ENCODE data around the gene FGF14. TPM values are rescaled to one million over a fixed set of nuclear protein-coding genes. Genes with fewer than 3 reads are reported as not detected.

Gene FGF14
- total and polyA plus RNA-seq, 9 donors, result 0.06 to 4.8 (median 0.60) TPM; not detected in 2

DNA sequence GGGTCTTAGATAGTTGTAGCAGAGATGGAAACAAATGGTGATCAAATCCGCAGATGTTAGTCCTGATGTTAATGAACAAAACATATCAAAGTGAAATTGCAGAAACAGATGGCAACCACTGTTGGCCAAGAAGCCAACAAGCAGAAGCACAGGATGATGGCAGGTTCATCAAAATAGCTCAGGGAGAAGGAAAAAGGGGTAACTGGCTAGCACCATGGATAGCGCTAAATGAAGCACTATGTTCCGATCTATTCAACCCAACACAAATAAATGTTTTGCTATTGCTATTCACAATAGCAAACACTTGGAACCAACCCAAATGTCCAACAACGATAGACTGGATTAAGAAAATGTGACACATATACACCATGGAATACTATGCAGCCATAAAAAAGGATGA, 413.7 kb downstream of the FGF14 start:
- 64 to 66% (median 65%) methylated on average over 4 of the region's 4 CpGs for WGBS, 3 donors
- intact Hi-C loops (cut with DNase I), result no loop called here
- H3K27ac ChIP-seq, result no peak overlapping the region
- no peaks in the 10 kb centered on the region for H3K4me1 ChIP-seq (ENCODE audit: insufficient read depth)
- TF ChIP-seq POLR2A (IDR thresholded peaks at IDR 0.05) (no peak), EP300 (IDR thresholded peaks at IDR 0.05) (no peak)
- TF ChIP-seq, protein P1, sequence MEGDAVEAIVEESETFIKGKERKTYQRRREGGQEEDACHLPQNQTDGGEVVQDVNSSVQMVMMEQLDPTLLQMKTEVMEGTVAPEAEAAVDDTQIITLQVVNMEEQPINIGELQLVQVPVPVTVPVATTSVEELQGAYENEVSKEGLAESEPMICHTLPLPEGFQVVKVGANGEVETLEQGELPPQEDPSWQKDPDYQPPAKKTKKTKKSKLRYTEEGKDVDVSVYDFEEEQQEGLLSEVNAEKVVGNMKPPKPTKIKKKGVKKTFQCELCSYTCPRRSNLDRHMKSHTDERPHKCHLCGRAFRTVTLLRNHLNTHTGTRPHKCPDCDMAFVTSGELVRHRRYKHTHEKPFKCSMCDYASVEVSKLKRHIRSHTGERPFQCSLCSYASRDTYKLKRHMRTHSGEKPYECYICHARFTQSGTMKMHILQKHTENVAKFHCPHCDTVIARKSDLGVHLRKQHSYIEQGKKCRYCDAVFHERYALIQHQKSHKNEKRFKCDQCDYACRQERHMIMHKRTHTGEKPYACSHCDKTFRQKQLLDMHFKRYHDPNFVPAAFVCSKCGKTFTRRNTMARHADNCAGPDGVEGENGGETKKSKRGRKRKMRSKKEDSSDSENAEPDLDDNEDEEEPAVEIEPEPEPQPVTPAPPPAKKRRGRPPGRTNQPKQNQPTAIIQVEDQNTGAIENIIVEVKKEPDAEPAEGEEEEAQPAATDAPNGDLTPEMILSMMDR (IDR thresholded peaks at IDR 0.05), result no peak
- no peaks in the 10 kb centered on the region for H3K9me3 ChIP-seq
- DNase-seq, result no peak
- no peak overlapping the region for H3K4me3 ChIP-seq
- no peaks in the 10 kb centered on the region for H3K27me3 ChIP-seq
- H3K36me3 ChIP-seq, result no peaks in the 10 kb centered on the region

DNA sequence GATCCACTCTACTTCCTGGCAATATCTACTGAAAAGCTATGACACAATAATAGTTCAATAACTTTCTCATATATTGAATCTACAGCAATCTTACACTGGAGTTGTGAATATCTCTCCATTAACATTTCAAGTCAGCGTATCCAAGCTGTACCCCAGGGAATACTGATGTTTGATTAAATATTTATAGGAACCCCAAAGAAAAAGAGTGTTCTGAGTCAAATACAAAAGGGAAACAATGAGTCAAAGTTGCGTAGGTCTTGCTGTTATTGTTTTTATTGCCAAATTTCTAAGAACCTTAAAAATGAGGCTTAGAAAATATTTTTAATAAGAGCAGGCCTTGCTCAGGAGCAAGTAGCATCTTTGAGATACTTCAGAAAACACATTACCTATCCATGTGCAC, 415.5 kb downstream of the FGF14 start:
- Histone ChIP-seq H3K27ac (no peak overlapping the region), H3K36me3 (no peaks in the 10 kb centered on the region), H3K9me3 (no peaks in the 10 kb centered on the region), H3K4me1 (ENCODE audit: insufficient read depth) (no peaks in the 10 kb centered on the region), H3K27me3 (no peaks in the 10 kb centered on the region), H3K4me3 (no peak overlapping the region)
- intact Hi-C loops (cut with DNase I), result no loop called here
- DNase-seq, result no peak
- whole genome bisulfite sequencing, 3 donors, result 61 to 71% (median 67%) methylated on average over 2 of the region's 2 CpGs
- TF ChIP-seq, protein P1 (IDR thresholded peaks at IDR 0.05), result no peak
- TF ChIP-seq EP300 (IDR thresholded peaks at IDR 0.05) (no peak), POLR2A (IDR thresholded peaks at IDR 0.05) (no peak)

DNA sequence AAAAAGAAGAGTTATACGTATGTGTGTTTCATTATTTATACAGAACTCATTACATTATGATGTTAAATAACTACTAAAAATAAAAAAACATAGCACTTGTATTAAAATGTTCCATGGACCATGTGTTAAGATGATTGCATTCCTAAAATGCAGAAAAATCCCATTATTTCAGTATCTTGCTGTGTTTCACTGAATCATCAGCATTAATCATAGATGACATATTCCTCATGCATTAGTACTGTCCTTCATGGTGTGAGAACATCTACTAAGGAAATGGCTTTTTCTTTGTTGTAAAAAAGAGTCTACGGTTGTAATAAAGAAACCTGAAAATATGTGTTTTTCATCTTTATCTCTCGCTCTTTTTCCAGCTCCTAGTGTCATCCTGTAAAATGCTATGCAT, 416.5 kb downstream of the FGF14 start:
- WGBS, 3 donors, result 66 to 79% (median 67%) methylated on average over 3 of the region's 3 CpGs
- DNase-seq, result no peak
- intact Hi-C loops (cut with DNase I), result no loop called here
- Histone ChIP-seq H3K27me3 (no peaks in the 10 kb centered on the region), H3K27ac (no peak overlapping the region), H3K36me3 (no peaks in the 10 kb centered on the region), H3K4me3 (no peak overlapping the region), H3K9me3 (no peaks in the 10 kb centered on the region), H3K4me1 (ENCODE audit: insufficient read depth) (no peaks in the 10 kb centered on the region)
- TF ChIP-seq POLR2A (IDR thresholded peaks at IDR 0.05) (no peak), EP300 (IDR thresholded peaks at IDR 0.05) (no peak)
- TF ChIP-seq, protein P1 (IDR thresholded peaks at IDR 0.05), result no peak

DNA sequence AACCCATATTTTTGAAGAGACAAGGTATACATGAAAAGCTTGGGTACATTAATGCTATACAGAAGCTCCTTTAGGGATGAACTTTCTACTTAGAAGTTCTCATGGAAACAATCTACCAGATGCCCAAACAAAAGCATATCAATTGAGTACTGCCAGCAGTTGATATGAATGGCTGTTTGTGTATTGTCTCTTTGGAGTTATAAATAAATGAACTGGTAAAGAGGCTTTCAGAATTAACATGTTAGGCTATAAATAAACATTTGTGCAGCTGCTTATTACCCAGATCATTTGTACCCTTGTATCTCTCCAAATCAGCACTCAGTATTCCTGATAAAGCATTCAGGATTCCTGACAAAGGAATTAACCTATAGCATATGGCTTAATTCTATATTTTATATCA, 418.9 kb downstream of the FGF14 start:
- intact Hi-C loops (cut with DNase I), result no loop called here
- DNase-seq, result no peak
- Histone ChIP-seq H3K9me3 (no peaks in the 10 kb centered on the region), H3K27ac (no peak overlapping the region), H3K4me1 (ENCODE audit: insufficient read depth) (no peaks in the 10 kb centered on the region), H3K27me3 (no peaks in the 10 kb centered on the region), H3K4me3 (no peak overlapping the region), H3K36me3 (no peaks in the 10 kb centered on the region)
- TF ChIP-seq POLR2A (IDR thresholded peaks at IDR 0.05), result no peak
- no peak for TF ChIP-seq EP300 (IDR thresholded peaks at IDR 0.05)
- TF ChIP-seq, protein P1 (IDR thresholded peaks at IDR 0.05), result no peak

DNA sequence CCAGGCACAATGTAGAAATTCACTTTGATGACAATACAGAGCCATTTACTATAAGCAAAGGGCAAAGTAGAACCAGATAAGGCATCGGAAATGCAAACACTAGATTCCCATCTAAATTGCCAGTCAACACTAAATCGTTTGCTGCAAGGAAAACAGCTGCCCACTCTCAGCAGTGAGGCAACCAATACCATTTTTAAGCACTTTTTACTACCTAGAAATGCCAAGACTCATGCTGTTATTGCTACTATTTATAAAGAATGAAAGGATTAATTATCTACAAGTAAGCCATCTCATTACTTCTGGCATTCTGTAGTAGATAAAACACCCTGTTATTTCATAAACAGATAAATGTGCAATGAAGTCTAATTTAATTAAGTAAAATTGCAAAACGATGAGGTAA, 422.0 kb downstream of the FGF14 start:
- Histone ChIP-seq H3K27me3 (no peaks in the 10 kb centered on the region), H3K27ac (no peak overlapping the region), H3K36me3 (no peaks in the 10 kb centered on the region), H3K4me1 (ENCODE audit: insufficient read depth) (no peaks in the 10 kb centered on the region), H3K4me3 (no peak overlapping the region), H3K9me3 (no peaks in the 10 kb centered on the region)
- no peak for TF ChIP-seq POLR2A (IDR thresholded peaks at IDR 0.05)
- intact Hi-C loops (cut with DNase I), result no loop called here
- 22 to 28% (median 23%) methylated on average over 3 of the region's 3 CpGs for WGBS, 3 donors
- DNase-seq, result no peak
